Gastrocnemius medialis (tissue), 4 donors: ENCODE results near the gene MAPK8.
"Not testable (repeated sequence)": the region's sequence is repeated elsewhere in the genome, so short reads cannot be mapped to it uniquely, and the experiment has no call there.

Experiments
- POLR2A ChIP-seq, 2 donors: fragments of 450-650 bp; IDR thresholded peaks; one replicate each; pipeline ENCODE4 v1.6.1; 2017; ENCODE audit warnings: antibody characterized with exemption in 2 of 2, mild to moderate bottlenecking in 2 of 2, moderate library complexity in 2 of 2
- TF ChIP-seq, protein P1 (sequence below), 5 experiments: fragments of 450-650 bp in 3 of 5; fragments of 200-600 bp in 2 of 5; sonication (generic) in 2 of 5; IDR thresholded peaks in 4 of 5; conservative IDR thresholded peaks in 1 of 5; 1 replicate in 4 of 5; 2 replicates in 1 of 5; pipeline ENCODE4 v1.5.1; 2016 to 2019; ENCODE audit warnings: antibody characterized with exemption in 5 of 5, mild to moderate bottlenecking in 3 of 5, moderate library complexity in 3 of 5

DNA sequence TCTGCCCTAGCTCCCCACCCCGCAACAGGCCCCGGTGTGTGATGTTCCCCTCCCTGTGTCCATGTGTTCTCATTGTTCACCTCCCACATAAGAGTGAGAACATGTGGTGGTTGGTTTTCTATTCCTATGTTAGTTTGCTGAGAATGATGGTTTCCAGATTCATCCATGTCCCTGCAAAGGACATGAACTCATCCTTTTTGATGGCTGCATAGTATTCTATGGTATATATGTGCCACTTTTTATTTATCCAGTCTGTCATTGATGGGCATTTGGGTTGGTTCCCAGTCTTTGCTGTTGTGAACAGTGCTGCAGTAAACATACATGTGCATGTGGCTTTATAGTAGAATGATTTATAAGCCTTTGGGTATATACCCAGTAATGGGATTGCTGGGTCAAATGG, 41.1 kb downstream of the MAPK8 start:
- TF ChIP-seq POLR2A (IDR thresholded peaks at IDR 0.05): not testable (repeated sequence)
- TF ChIP-seq, protein P1, sequence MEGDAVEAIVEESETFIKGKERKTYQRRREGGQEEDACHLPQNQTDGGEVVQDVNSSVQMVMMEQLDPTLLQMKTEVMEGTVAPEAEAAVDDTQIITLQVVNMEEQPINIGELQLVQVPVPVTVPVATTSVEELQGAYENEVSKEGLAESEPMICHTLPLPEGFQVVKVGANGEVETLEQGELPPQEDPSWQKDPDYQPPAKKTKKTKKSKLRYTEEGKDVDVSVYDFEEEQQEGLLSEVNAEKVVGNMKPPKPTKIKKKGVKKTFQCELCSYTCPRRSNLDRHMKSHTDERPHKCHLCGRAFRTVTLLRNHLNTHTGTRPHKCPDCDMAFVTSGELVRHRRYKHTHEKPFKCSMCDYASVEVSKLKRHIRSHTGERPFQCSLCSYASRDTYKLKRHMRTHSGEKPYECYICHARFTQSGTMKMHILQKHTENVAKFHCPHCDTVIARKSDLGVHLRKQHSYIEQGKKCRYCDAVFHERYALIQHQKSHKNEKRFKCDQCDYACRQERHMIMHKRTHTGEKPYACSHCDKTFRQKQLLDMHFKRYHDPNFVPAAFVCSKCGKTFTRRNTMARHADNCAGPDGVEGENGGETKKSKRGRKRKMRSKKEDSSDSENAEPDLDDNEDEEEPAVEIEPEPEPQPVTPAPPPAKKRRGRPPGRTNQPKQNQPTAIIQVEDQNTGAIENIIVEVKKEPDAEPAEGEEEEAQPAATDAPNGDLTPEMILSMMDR (IDR thresholded peaks at IDR 0.05 in 4 of 5, conservative IDR thresholded peaks at IDR 0.05 in 1 of 5): not testable (repeated sequence)
